Effector memory CD8-positive, alpha-beta T cell (primary cell): ENCODE results near the gene C5.

Experiments used
- ATAC-seq: fragments of 150-1000 bp; cut with Tn5 transposase; replicated peaks from 2 replicates; pipeline ENCODE4 v1.10.0; 2021; ENCODE audit warnings: mild to moderate bottlenecking, moderate library complexity
- DNase-seq, 3 experiments: peaks; one replicate each; pipeline ENCODE4 v3.0.0; 2021
- H3K27ac Mint-ChIP-seq, 2 donors: one replicate each; pipeline ENCODE4 v1.8.0; 2022; ENCODE audit warnings: mild to moderate bottlenecking in 2 of 2, mixed read lengths in 2 of 2, moderate library complexity in 2 of 2
- H3K27me3 Mint-ChIP-seq, 2 donors: one replicate each; pipeline ENCODE4 v1.8.0; 2022; ENCODE audit warnings: mixed read lengths in 2 of 2
- H3K36me3 Mint-ChIP-seq: one replicate; pipeline ENCODE4 v1.8.0; 2022; ENCODE audit warnings: mild to moderate bottlenecking, moderate library complexity, mixed read lengths; ENCODE audit not compliant: insufficient read depth
- H3K4me1 Mint-ChIP-seq, 2 donors: one replicate each; pipeline ENCODE4 v1.8.0; 2022; ENCODE audit warnings: low read depth in 2 of 2, mixed read lengths in 2 of 2
- H3K4me3 Mint-ChIP-seq, 2 donors: one replicate each; pipeline ENCODE4 v1.8.0; 2022; ENCODE audit warnings: mild to moderate bottlenecking in 2 of 2, mixed read lengths in 2 of 2, moderate library complexity in 2 of 2
- H3K9me3 Mint-ChIP-seq, 2 donors: one replicate each; pipeline ENCODE4 v1.8.0; 2022; ENCODE audit warnings: mixed read lengths in 2 of 2

C5 gene

DNA sequence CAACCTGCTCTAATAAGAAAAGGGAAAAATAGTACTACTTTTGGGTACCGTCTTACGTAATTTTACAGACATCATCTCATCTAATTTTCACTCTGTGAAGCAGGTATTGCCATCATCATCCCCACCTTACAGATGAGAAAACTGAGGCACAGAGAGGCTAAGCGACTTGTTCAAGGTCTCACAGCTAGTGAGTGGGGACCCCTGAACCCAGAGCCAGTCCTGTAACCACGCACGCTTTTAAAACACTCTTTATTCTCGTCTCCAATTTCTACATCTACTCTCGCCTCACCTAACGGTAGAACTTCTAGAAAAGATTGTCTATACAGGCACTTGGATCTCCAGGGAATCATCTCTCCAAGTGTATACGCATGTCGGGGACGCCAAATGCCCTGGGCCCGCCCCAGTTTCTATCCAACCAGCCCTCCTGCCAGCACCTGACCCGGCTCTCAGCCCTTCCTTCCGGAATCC lies 122.0 kb downstream of the C5 start:
- peaks cover 67% of the 10 kb centered on the region for H3K36me3 Mint-ChIP-seq
- no peaks in the 10 kb centered on the region for H3K27me3 Mint-ChIP-seq
- no peak for ATAC-seq
- H3K4me1 Mint-ChIP-seq: peaks cover 73 to 81% of the 10 kb centered on the region in 2 donors
- peak overlapping the region; percentile 82 to 97 for H3K4me3 Mint-ChIP-seq
- DNase-seq: no peak
- H3K9me3 Mint-ChIP-seq: no peaks in the 10 kb centered on the region
- H3K27ac Mint-ChIP-seq: peak overlapping the region; percentile 93 to 95

DNA sequence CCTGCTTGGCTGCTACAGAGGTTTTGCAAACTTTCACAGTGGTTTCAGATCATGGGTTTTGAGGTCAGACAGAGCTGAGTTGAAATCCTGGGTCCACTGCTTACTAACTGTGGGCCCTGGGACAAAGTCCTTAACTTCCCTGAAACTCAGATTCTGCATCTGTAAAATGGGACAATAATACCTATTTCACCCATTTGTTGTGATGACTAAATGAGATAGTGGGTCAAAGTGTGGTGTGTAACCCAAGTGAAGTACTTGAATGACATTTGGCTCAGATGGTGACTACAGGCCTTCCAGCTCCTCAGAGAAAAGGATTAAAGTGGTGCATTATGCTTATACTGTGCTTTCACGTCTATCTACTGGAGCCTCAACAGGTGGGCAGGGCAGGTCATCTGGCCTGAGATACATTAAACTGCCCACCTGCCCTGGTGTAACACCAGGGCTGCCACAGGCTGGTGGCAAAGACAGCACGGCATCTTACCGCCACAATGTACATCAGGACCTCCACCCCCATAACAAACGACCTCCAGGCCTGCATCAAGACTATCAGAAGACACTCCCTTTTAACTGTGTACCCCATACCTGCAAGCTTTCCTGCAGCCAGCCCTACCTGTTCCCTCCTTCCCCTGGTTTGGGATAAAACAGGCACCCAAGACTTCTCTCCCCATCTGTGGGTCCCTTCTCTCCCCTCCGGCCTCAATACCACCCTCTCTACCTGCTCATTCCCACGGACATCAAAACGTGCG lies 122.6 kb downstream of the C5 start:
- Mint-ChIP-seq H3K9me3 (no peaks in the 10 kb centered on the region), H3K4me1 (peaks cover 76 to 86% of the 10 kb centered on the region in 2 donors), H3K27me3 (no peaks in the 10 kb centered on the region), H3K27ac (peak overlapping the region; percentile 93 to 95), H3K4me3 (peak overlapping the region; percentile 82 to 97), H3K36me3 (peaks cover 70% of the 10 kb centered on the region)
- ATAC-seq (no peak), DNase-seq (no peak)

DNA sequence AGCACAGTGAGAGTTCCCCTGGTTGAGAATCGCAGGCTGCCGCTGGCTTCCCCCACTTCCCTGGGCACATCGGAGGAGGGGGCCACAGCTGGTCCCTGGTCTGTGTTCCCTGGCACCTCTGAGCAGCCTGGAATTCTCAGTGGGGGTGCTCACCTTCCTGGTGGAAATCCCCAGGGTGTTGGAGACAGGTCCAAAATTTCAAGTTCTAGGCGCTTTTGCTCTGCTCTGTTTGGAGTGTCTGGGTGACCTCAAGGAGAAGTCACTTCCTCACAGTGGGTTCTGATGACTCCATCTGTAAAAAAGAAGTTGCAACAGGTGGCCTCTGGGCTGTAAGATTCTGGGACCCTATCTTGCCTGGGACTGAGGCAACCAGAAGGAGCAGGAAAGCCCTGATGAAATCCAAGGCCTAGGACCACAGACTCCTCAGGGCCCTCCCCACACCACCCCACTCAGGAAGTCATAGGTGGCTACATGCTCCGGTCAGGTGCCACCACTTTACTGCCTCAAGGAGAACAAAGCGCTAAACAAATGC lies 123.6 kb downstream of the C5 start, which contains the start of gene TRAF1:
Gene TRAF1 (minus strand): TSS at position 400 of the 532 bp plus-strand sequence. CDS start 721 bp downstream, outside the sequence.
- ATAC-seq: peak; percentile 21
- Mint-ChIP-seq H3K4me1 (peaks cover 78 to 87% of the 10 kb centered on the region in 2 donors), H3K4me3 (peak within 1 kb of the TSS; percentile 82 to 97), H3K9me3 (no peaks in the 10 kb centered on the region), H3K27me3 (no peaks in the 10 kb centered on the region), H3K27ac (peak within 1 kb of the TSS; percentile 93 to 95), H3K36me3 (peaks cover 67% of the 10 kb centered on the region)
- no peak for DNase-seq

DNA sequence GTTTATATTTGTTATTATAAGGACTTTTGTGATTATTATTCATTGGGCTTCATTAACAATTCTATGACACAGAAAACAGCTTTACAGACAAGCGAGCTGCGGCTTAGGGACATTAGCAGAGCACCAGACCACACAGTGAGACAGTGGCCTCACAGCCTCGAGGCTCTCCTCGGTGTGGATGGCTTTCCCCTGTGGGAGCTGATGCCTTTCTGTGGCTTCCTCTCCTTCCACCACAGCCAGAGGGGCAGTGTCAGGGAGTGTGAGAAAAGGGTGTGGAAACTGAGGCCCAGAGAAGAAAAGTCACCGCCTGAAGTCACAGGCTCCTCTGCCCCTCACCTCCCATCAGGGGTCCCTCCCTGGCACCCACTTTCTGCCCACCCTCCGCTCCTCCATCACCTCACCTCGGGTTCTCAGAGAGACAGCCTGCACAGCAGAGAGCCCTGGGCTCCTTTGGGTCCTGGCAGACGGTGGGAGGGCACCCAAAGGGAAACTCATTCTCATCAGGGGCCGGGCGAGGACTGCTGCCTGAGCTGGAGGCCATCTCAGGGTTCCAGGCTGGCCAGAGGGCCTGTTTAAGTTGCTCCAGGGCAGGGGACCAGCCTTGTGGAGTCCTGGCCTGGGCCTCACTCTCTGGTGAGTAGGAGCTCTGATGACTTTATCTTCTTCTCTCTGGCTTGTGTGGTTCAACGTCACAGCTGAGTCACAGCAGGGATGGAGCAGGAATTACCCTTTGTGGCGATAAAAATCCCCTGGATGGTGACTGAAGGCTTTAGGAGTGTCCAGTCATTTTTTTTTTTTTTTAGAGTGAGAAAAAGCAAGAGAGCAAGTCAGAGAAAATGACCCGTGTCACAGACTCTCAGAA lies 124.3 kb downstream of the C5 start:
- peaks cover 83 to 87% of the 10 kb centered on the region in 2 donors for H3K4me1 Mint-ChIP-seq
- H3K27me3 Mint-ChIP-seq: no peaks in the 10 kb centered on the region
- peaks cover 70% of the 10 kb centered on the region for H3K36me3 Mint-ChIP-seq
- peak; percentile 53 to 65 (median 61) for DNase-seq
- peak overlapping the region; percentile 82 to 97 for H3K4me3 Mint-ChIP-seq
- H3K27ac Mint-ChIP-seq: peak overlapping the region; percentile 93 to 95
- no peaks in the 10 kb centered on the region for H3K9me3 Mint-ChIP-seq
- ATAC-seq: peak; percentile 58

DNA sequence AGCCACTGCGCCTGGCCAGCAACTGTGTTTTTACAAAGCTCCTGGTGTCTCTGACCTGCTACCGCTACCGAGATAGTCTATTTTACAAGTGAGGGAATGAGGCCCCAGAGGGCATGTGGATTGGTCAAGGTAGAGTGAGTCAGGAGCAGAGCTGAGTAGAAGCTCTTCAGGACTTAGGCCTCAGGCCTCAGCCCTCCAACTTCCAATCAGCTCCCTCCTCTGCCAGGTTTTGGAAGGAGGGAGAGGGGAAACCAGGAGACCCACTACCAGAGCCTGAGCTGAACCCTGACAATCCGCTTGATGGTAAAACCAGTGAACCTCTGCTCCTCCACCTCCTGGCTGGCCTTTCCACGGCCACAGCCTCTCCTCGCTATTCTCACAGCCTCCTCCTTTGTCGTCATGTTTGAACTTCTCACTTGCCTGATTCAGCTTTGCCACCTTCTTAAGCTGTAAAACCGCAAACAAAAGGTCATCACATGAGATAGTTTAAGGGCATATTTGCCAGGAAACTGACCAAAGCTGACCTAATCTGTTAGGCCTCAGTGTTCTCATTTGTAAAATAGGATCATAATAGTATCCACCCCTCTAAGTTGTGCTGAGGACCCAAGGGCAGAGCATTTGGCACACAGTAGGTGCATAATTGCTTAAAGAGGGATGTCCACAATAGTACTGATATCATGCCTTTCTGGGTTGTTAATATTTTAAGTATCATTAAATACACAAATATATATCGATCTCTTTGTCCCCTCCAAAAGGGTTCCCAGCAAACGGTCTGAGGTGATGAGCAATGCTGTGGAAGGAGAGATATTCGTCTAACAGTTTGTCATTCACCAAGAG lies 125.2 kb downstream of the C5 start:
- peak; percentile 28 for ATAC-seq
- peaks cover 85 to 89% of the 10 kb centered on the region in 2 donors for H3K4me1 Mint-ChIP-seq
- H3K27ac Mint-ChIP-seq: peak overlapping the region; percentile 93 to 95
- peak overlapping the region; percentile 82 to 97 for H3K4me3 Mint-ChIP-seq
- H3K36me3 Mint-ChIP-seq: peaks cover 69% of the 10 kb centered on the region
- H3K9me3 Mint-ChIP-seq: no peaks in the 10 kb centered on the region
- H3K27me3 Mint-ChIP-seq: no peaks in the 10 kb centered on the region
- DNase-seq: peak in 2 of 3 experiments; percentile 49 to 51

DNA sequence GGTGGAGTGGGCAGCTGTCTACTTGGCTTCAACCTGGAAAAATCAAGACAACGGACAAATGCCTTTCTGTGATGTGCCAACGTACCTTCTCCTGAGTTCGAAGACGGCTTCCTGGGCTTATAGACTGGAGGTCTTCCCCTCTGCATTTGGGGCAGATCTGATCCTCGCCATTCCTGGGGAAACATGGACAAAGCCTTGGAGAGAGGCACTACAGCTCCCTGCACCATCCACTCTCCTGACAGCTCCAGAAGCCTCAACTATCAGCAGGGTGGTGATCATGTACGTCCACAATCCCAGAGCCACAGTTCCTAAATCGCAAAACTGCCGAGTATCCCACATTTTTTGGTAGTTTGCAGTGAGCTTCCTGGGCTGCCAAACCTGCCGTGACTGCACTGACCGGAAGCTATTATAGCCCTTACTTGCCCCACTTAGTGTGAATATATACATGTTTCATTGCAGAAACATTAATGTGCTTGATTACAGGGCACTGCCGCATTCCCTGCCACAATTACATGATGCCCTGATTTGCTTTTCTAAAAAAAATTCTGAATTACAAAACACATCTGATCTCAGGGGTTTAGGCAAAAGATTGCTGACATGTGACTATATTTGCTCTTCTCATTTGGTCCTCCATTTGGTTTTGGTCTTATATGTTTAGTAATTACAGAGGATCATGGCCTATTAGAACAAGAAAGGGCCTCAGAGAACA lies 126.3 kb downstream of the C5 start:
- Mint-ChIP-seq H3K4me3 (peak overlapping the region; percentile 82 to 97), H3K4me1 (peaks cover 92 to 96% of the 10 kb centered on the region in 2 donors), H3K27ac (peak overlapping the region; percentile 93 to 95), H3K36me3 (peaks cover 74% of the 10 kb centered on the region), H3K27me3 (no peaks in the 10 kb centered on the region), H3K9me3 (no peaks in the 10 kb centered on the region)
- ATAC-seq (no peak), DNase-seq (no peak)

DNA sequence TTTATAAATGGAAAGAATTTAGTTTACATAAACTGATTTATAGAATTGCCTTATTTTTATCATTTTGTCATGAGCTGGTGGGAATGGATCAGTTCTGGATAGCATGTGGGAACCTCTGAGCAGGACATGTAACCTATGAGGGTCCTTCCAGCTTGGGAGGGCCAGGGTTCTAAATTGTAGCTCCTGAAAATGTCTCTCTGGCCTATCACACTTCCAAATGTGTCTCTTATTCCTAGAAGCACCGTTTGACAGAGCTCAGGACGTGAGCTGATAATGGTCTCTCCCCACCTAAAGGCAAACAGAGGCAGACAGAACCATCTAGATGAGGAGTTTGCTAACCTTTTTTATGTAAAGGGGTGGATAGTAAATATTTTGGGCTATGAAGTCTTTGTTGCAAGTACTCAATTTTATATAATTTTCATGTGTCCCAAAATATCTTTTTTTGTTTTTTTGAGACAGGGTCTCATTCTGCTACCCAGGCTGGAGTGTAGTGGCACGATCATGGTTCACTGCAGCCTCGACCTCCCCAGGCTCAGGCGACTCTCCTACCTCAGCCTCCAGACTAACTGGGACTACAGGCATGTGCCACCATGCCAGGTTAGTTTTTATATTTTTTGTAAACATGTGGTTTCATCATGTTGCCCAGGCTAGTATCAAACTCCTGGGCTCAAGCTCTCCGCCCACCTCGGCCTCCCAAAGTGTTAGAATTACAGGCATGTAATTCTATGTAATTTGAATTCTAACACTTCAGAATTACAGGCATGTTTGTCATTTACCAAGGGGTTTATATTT lies 127.5 kb downstream of the C5 start:
- Mint-ChIP-seq H3K36me3 (peaks cover 67% of the 10 kb centered on the region), H3K27ac (peak overlapping the region; percentile 93 to 95), H3K4me3 (peak overlapping the region; percentile 82 to 97), H3K4me1 (peaks cover 90 to 95% of the 10 kb centered on the region in 2 donors), H3K9me3 (no peaks in the 10 kb centered on the region), H3K27me3 (no peaks in the 10 kb centered on the region)
- DNase-seq: no peak
- no peak for ATAC-seq

DNA sequence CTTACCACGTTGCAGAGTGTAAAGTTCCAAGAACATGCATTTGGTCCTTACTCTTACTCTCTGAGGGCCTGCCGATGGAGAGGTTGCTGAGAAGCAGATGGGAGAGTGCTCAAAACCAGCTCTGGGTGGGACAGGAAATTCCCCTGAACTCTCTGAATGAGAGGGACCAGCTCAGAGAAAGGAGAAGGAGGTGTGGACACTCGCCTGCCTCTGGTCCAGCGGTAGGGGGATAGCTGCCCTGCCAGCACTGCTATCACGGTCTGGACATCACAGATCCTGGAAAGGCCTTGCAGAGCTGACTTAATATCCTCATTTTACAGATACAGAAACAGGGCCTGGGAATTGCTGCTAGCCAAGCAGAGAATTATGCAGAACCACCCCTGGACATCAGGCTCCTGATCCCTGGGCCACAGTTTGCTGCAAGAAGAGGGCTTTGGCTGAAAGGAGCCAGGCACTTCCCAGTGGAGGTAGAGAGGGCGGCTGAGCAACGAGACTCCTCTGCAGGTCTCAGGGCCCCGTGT lies 128.4 kb downstream of the C5 start:
- H3K4me3 Mint-ChIP-seq: peak overlapping the region; percentile 82 to 97
- DNase-seq (no peak), ATAC-seq (no peak)
- H3K27me3 Mint-ChIP-seq: no peaks in the 10 kb centered on the region
- no peaks in the 10 kb centered on the region for H3K9me3 Mint-ChIP-seq
- peak overlapping the region; percentile 93 to 95 for H3K27ac Mint-ChIP-seq
- peaks cover 86 to 92% of the 10 kb centered on the region in 2 donors for H3K4me1 Mint-ChIP-seq
- peaks cover 66% of the 10 kb centered on the region for H3K36me3 Mint-ChIP-seq

DNA sequence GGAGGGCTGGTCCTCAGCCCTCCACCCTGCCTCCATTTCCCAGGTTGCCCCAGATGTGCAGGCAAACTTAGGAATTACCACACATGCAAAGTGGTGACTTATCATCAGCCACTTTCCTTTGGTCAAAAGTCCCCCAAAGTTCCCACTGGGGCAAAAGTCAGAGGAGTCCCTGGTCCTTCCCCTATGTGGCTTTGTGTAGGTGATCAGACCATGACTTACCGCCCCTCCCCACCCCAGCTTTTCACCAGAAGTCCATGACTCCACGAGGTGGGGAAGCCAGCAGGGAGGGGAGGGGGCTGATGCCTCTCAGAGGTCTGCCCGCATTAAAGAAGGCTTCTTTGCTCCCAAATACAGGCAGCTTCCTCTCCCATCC lies 129.3 kb downstream of the C5 start:
- no peak for ATAC-seq
- H3K36me3 Mint-ChIP-seq: peaks cover 63% of the 10 kb centered on the region
- H3K4me3 Mint-ChIP-seq: peak overlapping the region; percentile 82 to 97

DNA sequence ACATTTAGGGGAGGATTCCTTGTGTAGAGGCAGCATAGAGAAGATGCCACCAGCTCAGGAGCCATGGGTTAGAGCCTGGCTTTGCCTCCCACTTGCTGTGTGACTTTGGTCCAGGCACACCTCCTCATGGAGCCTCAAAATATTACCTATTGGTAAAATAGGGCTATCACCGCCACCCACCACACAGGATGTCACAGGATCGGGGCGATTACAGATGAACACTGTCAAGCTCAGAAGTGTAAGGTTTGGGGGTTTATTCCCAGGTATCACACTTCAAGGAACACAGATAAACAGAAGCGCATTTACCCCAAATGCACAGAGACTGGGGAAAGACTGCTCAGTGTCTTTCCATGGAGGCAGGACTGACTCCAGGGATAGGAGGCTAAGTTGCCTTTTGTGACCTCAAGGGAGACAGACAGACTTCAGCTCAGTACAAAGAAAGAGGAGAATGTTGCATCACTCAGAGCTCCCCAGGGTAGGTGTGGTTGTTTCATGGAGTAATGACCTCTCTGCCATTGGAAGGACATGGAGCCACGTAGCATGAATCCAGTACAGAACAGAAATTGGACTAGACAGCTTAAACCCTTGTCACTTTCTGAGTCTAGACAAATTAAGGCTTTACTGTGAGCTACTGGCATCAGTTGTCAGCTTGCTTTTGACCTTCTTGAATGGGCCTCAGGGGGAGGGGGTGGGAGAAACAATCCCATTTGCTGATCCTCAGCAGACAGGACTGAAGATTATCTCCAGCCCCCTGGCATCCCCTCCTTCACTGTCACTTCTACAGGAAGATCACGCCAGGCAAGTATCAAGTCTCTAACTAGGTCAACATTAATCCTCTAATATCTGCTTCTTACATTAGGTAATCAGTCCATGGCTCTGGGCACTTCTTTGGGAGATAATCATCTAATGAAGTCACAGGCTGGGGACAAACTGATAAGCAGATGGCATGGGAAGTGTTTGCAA lies 130.0 kb downstream of the C5 start:
- H3K27ac Mint-ChIP-seq: peak overlapping the region; percentile 93 to 95
- peaks cover 56% of the 10 kb centered on the region for H3K36me3 Mint-ChIP-seq
- ATAC-seq (peak; percentile 77), DNase-seq (peak in 2 of 3 experiments; percentile 41 to 45)
- H3K27me3 Mint-ChIP-seq: no peaks in the 10 kb centered on the region
- no peaks in the 10 kb centered on the region for H3K9me3 Mint-ChIP-seq
- H3K4me1 Mint-ChIP-seq: peaks cover 77 to 86% of the 10 kb centered on the region in 2 donors
- H3K4me3 Mint-ChIP-seq: peak overlapping the region; percentile 82 to 97

More for the DNA sequence above, 129.3 kb downstream of the C5 start:
- no peak for DNase-seq
- Mint-ChIP-seq H3K9me3 (no peaks in the 10 kb centered on the region), H3K27ac (peak overlapping the region; percentile 93 to 95), H3K27me3 (no peaks in the 10 kb centered on the region), H3K4me1 (peaks cover 82 to 92% of the 10 kb centered on the region in 2 donors)
